AG08396 (cell line): ENCODE results near the gene FAM3B.
"Not testable (repeated sequence)": the region's sequence is repeated elsewhere in the genome, so short reads cannot be mapped to it uniquely, and the experiment has no call there.

ENCODE experiments used
- DNase-seq: peaks from one replicate; pipeline ENCODE4 v3.0.0; 2012; ENCODE audit warnings: low spot score, mixed read lengths

The FAM3B gene

GRCh38 chr21:41350436-41351155 lies 34.0 kb downstream of the FAM3B start:
- DNase-seq = no peak

GRCh38 chr21:41357546-41357945 lies 40.9 kb downstream of the FAM3B start:
- DNase-seq = no peak

GRCh38 chr21:41358193-41359166 lies 41.9 kb downstream of the FAM3B start:
- DNase-seq = no peak

GRCh38 chr21:41359286-41359685 lies 42.7 kb downstream of the FAM3B start:
- no peak for DNase-seq

- DNase-seq = not testable (repeated sequence)
Measured at GRCh38 chr21:41359754-41360071, 43.1 kb downstream of the FAM3B start.

- peak; percentile 54 for DNase-seq
Measured at GRCh38 chr21:41360072-41360821, 43.6 kb downstream of the FAM3B start.

GRCh38 chr21:41361053-41361785 lies 44.6 kb downstream of the FAM3B start:
- no peak for DNase-seq

- peak; percentile 77 for DNase-seq
Measured at GRCh38 chr21:41361786-41362604, 45.4 kb downstream of the FAM3B start, which contains the start of gene MX2. TSS of gene MX2 (plus strand) at chr21:41362027. CDS start at chr21:41376907, 14,880 bp downstream.

- DNase-seq = no peak
Measured at GRCh38 chr21:41362605-41363369, 46.2 kb downstream of the FAM3B start.

GRCh38 chr21:41363370-41364270 lies 47.0 kb downstream of the FAM3B start:
- DNase-seq = no peak

GRCh38 chr21:41364308-41364707 lies 47.7 kb downstream of the FAM3B start:
- no peak for DNase-seq

- DNase-seq = no peak
Measured at GRCh38 chr21:41365377-41366107, 48.9 kb downstream of the FAM3B start.

GRCh38 chr21:41366522-41367151 lies 50.0 kb downstream of the FAM3B start:
- peak; percentile 33 for DNase-seq

GRCh38 chr21:41367301-41367944 lies 50.8 kb downstream of the FAM3B start:
- DNase-seq = no peak

- no peak for DNase-seq
Measured at GRCh38 chr21:41367945-41368734, 51.5 kb downstream of the FAM3B start.

GRCh38 chr21:41368735-41369104 lies 52.1 kb downstream of the FAM3B start:
- DNase-seq = no peak
